Measurements from ENCODE around the gene EDN3. TPM values are rescaled to one million over a fixed set of nuclear protein-coding genes. Genes with fewer than 3 reads are reported as not detected.

The EDN3 gene
- total RNA-seq, 1 experiment from 2014 or later, result not detected

DNA sequence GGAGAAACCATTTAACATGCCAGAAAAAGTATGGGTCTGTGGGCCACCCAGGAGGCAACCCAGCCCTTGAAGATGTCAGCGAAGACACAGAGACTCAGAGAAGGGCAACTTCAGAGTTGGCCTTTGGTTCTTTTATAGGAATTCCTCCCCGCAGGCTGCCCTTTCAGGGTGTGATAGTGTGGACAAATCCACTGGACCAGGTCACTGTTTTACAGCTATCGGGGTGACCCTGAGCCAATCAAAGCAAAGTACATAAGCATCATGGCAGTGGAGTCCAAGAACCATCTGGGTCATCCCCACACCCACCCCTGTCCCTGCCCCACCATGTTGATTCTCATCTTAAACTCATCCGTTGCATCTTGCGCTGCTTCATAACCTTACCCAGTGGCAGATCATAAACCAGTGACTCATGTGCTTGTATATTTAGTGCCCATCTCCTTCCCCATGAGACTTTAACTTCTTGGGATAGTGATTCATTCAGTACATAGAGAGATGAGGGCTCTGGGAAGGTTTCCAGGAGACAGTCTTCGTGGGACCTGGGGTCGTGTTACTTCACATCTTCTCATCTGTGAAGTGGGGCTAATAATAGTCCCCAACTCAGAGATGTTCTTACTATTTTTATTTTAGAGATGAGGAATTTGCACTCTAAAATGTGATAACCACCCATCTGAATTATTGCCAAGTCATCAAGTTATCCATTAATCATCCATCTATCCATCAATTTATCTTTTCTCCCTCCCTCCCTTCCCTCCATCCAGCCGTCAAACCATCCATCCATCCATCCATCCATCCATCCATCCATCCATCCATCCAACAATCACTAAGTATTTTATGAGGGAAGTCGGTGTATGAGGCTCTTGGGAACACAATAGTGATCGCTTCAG, 51.0 kb downstream of the EDN3 start:
- Histone ChIP-seq H3K9ac (ENCODE audit: low read length) (no peak overlapping the region), H3K9me2 (ENCODE audit: insufficient read depth) (no peaks in the 10 kb centered on the region), H3K9me3 (ENCODE audit: control insufficient read depth in 1 of 2, insufficient read depth in 1 of 2, low read depth in 1 of 2, low read length in 2 of 2) (no peaks in the 10 kb centered on the region), H3K4me3 (replicated peaks in 1 of 2; ENCODE audit: low read depth in 1 of 2, low read length in 2 of 2) (no peak overlapping the region), H2AFZ (ENCODE audit: low read depth, low read length, poor library complexity, severe bottlenecking) (no peak overlapping the region), H3K4me2 (ENCODE audit: low read length) (no peak overlapping the region), H3K79me2 (ENCODE audit: insufficient read depth, low read length) (no peaks in the 10 kb centered on the region), H3K27ac (ENCODE audit: low read depth, low read length) (no peak overlapping the region), H3K27me3 (ENCODE audit: insufficient read depth, low read length) (peaks cover 8% of the 10 kb centered on the region; the same call in 1 of the 2 replicates), H3K36me3 (ENCODE audit: control insufficient read depth in 1 of 2, insufficient read depth in 2 of 2, low read length in 2 of 2) (no peaks in the 10 kb centered on the region), H4K20me1 (ENCODE audit: insufficient read depth) (no peaks in the 10 kb centered on the region), H3K4me1 (ENCODE audit: control insufficient read depth in 1 of 2, insufficient read depth in 2 of 2, low read length in 2 of 2) (no peaks in the 10 kb centered on the region)
- intact Hi-C loops (cut with micrococcal nuclease), result no loop called here
- ChIA-PET CTCF (no interaction called here), RAD21 (ENCODE audit: low non-redundant PET in 1 of 2, low total read pairs in 2 of 2, uncharacterized antibody in 2 of 2, unreplicated experiment in 2 of 2) (no interaction called here), POLR2A (no interaction called here)
- ATAC-seq (no peak), DNase-seq (ENCODE audit: low read depth, low spot score) (no peak)
- TF ChIP-seq FOSL1 (IDR thresholded peaks at IDR 0.05; ENCODE audit: low read depth) (no peak), CEBPB (IDR thresholded peaks at IDR 0.05; ENCODE audit: low read depth) (no peak), EZH2phosphoT487 (IDR thresholded peaks at IDR 0.05; ENCODE audit: borderline replicate concordance) (no peak), ELF1 (IDR thresholded peaks at IDR 0.05; ENCODE audit: borderline replicate concordance, low read depth) (no peak), SP1 (IDR thresholded peaks at IDR 0.05; ENCODE audit: low read depth) (no peak)
- TF ChIP-seq, protein P1, sequence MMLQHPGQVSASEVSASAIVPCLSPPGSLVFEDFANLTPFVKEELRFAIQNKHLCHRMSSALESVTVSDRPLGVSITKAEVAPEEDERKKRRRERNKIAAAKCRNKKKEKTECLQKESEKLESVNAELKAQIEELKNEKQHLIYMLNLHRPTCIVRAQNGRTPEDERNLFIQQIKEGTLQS (IDR thresholded peaks at IDR 0.05), result no peak
- no TSS peak for BruUV-seq (replicated peaks)

DNA sequence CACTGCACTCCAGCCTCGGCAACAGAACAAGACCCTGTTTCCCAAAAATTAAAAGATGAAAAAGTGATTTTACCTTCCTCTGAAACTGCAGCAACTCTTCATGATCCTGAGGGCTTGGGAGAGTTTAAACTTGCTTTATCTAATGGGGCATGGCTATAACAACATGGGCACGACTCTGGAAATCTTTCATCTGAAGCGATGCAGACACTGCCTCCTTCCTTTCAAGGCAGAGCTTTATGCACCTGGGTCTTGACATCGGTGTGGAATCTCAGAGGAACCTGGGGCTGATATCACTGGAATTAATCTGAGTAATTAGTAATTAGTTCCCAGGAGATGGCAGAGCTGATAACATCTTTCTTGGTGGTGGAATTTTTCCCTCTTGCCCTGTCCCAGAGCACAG, 52.1 kb downstream of the EDN3 start:
- intact Hi-C loops (cut with micrococcal nuclease), result no loop called here
- H3K9me2 ChIP-seq (ENCODE audit: insufficient read depth), result no peaks in the 10 kb centered on the region
- DNase-seq (ENCODE audit: low read depth, low spot score) (no peak), ATAC-seq (no peak)
- H3K4me1 ChIP-seq (ENCODE audit: control insufficient read depth in 1 of 2, insufficient read depth in 2 of 2, low read length in 2 of 2), result no peaks in the 10 kb centered on the region
- no peaks in the 10 kb centered on the region for H3K36me3 ChIP-seq (ENCODE audit: control insufficient read depth in 1 of 2, insufficient read depth in 2 of 2, low read length in 2 of 2)
- no peaks in the 10 kb centered on the region for H4K20me1 ChIP-seq (ENCODE audit: insufficient read depth)
- H3K4me3 ChIP-seq (replicated peaks in 1 of 2; ENCODE audit: low read depth in 1 of 2, low read length in 2 of 2), result no peak overlapping the region
- H3K4me2 ChIP-seq (ENCODE audit: low read length), result no peak overlapping the region
- H3K79me2 ChIP-seq (ENCODE audit: insufficient read depth, low read length), result no peaks in the 10 kb centered on the region
- no peak overlapping the region for H3K9ac ChIP-seq (ENCODE audit: low read length)
- ChIA-PET CTCF (no interaction called here), RAD21 (ENCODE audit: low non-redundant PET in 1 of 2, low total read pairs in 2 of 2, uncharacterized antibody in 2 of 2, unreplicated experiment in 2 of 2) (no interaction called here), POLR2A (no interaction called here)
- no TSS peak for BruUV-seq (replicated peaks)
- peaks cover 8% of the 10 kb centered on the region; the same call in 1 of the 2 replicates for H3K27me3 ChIP-seq (ENCODE audit: insufficient read depth, low read length)
- H3K9me3 ChIP-seq (ENCODE audit: control insufficient read depth in 1 of 2, insufficient read depth in 1 of 2, low read depth in 1 of 2, low read length in 2 of 2), result no peaks in the 10 kb centered on the region
- H2AFZ ChIP-seq (ENCODE audit: low read depth, low read length, poor library complexity, severe bottlenecking), result no peak overlapping the region
- no peak overlapping the region for H3K27ac ChIP-seq (ENCODE audit: low read depth, low read length)
- no peak for TF ChIP-seq FOSL1 (IDR thresholded peaks at IDR 0.05; ENCODE audit: low read depth)
- no peak for TF ChIP-seq JUND (IDR thresholded peaks at IDR 0.05)
- no peak for TF ChIP-seq YY1 (IDR thresholded peaks at IDR 0.05; ENCODE audit: extremely low read depth, insufficient replicate concordance, low read depth, low read length)
- TF ChIP-seq ZFX (IDR thresholded peaks at IDR 0.05), result no peak
- TF ChIP-seq, protein P2, sequence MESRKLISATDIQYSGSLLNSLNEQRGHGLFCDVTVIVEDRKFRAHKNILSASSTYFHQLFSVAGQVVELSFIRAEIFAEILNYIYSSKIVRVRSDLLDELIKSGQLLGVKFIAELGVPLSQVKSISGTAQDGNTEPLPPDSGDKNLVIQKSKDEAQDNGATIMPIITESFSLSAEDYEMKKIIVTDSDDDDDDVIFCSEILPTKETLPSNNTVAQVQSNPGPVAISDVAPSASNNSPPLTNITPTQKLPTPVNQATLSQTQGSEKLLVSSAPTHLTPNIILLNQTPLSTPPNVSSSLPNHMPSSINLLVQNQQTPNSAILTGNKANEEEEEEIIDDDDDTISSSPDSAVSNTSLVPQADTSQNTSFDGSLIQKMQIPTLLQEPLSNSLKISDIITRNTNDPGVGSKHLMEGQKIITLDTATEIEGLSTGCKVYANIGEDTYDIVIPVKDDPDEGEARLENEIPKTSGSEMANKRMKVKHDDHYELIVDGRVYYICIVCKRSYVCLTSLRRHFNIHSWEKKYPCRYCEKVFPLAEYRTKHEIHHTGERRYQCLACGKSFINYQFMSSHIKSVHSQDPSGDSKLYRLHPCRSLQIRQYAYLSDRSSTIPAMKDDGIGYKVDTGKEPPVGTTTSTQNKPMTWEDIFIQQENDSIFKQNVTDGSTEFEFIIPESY (IDR thresholded peaks at IDR 0.05; ENCODE audit: extremely low read depth, insufficient replicate concordance, low read length), result no peak
- TF ChIP-seq SIN3A (IDR thresholded peaks at IDR 0.05; ENCODE audit: low read depth), result no peak
- no peak for TF ChIP-seq CBX3 (IDR thresholded peaks at IDR 0.05; ENCODE audit: low read depth)
- no peak for TF ChIP-seq ELF1 (IDR thresholded peaks at IDR 0.05; ENCODE audit: borderline replicate concordance, low read depth)
- no peak for TF ChIP-seq RAD21 (IDR thresholded peaks at IDR 0.05; ENCODE audit: low read depth)
- no peak for TF ChIP-seq SP1 (IDR thresholded peaks at IDR 0.05; ENCODE audit: low read depth)
- no peak for TF ChIP-seq EGR1 (IDR thresholded peaks at IDR 0.05; ENCODE audit: low read depth)
- TF ChIP-seq, protein P1 (IDR thresholded peaks at IDR 0.05), result no peak
- no peak for TF ChIP-seq ZNF274 (IDR thresholded peaks at IDR 0.05; ENCODE audit: low read depth, low read length)

Data from HCT116 (cell line).